CD4-positive, CD25-positive, alpha-beta regulatory T cell (primary cell): ENCODE measurements around the gene RCAN3. TPM values are rescaled to one million over a fixed set of nuclear protein-coding genes. Genes with fewer than 3 reads are reported as not detected.

Source experiments
- ATAC-seq, 2 donors: fragments of 150-1000 bp; cut with Tn5 transposase; one replicate each; pipeline ENCODE4 v1.10.0; 2021; ENCODE audit warnings: low read depth in 2 of 2, moderate number of reproducible peaks in 2 of 2, moderate library complexity in 1 of 2
- DNase-seq, 3 donors: peaks; one replicate each; pipeline versions ENCODE4 v3.0.0 to v3.0.0-alpha.2; 2012 to 2022; ENCODE audit warnings: mixed read lengths in 1 of 3
- H3K27ac ChIP-seq: one replicate; pipeline ENCODE4 v1.7.0; 2013; ENCODE audit warnings: mild to moderate bottlenecking, low read length; ENCODE audit not compliant: insufficient read depth, poor library complexity, severe bottlenecking
- H3K27me3 ChIP-seq: one replicate; pipeline ENCODE4 v1.7.0; 2013; ENCODE audit warnings: low read length; ENCODE audit not compliant: control insufficient read depth, insufficient read depth
- H3K36me3 ChIP-seq: one replicate; pipeline ENCODE4 v1.7.0; 2013; ENCODE audit warnings: mild to moderate bottlenecking, low read length, moderate library complexity; ENCODE audit not compliant: control insufficient read depth, insufficient read depth
- H3K4me1 ChIP-seq: 2 replicates; pipeline ENCODE4 v1.7.0; 2013; ENCODE audit warnings: mild to moderate bottlenecking, low read length; ENCODE audit not compliant: insufficient read depth, control insufficient read depth, poor library complexity, severe bottlenecking
- H3K4me3 ChIP-seq: one replicate; pipeline ENCODE4 v1.7.0; 2013; ENCODE audit warnings: low read depth, mild to moderate bottlenecking, low read length, moderate library complexity
- H3K9me3 ChIP-seq, 2 experiments: 1 replicate in 1 of 2; 2 replicates in 1 of 2; pipeline ENCODE4 v1.7.0; 2013; ENCODE audit warnings: low read length in 2 of 2, mild to moderate bottlenecking in 1 of 2, moderate library complexity in 1 of 2; ENCODE audit not compliant: control insufficient read depth in 2 of 2
- H3K27ac Mint-ChIP-seq, 3 donors: one replicate each; pipeline ENCODE4 v1.8.0; 2020 to 2022; ENCODE audit warnings: mild to moderate bottlenecking in 3 of 3, mixed read lengths in 3 of 3, moderate library complexity in 2 of 3
- H3K27me3 Mint-ChIP-seq: one replicate; pipeline ENCODE4 v1.8.0; 2022; ENCODE audit warnings: mild to moderate bottlenecking, mixed read lengths
- H3K36me3 Mint-ChIP-seq: one replicate; pipeline ENCODE4 v1.8.0; 2020; ENCODE audit warnings: mixed read lengths
- H3K4me1 Mint-ChIP-seq, 4 donors: one replicate each; pipeline ENCODE4 v1.8.0; 2020 to 2022; ENCODE audit warnings: mixed read lengths in 4 of 4, mild to moderate bottlenecking in 1 of 4
- H3K4me3 Mint-ChIP-seq, 4 donors: one replicate each; pipeline ENCODE4 v1.8.0; 2020 to 2022; ENCODE audit warnings: mild to moderate bottlenecking in 4 of 4, mixed read lengths in 4 of 4, moderate library complexity in 3 of 4
- H3K9me3 Mint-ChIP-seq, 7 donors: one replicate each; pipeline ENCODE4 v1.8.0; 2020 to 2022; ENCODE audit warnings: mixed read lengths in 7 of 7, mild to moderate bottlenecking in 3 of 7, moderate library complexity in 2 of 7
- polyA plus RNA-seq, 4 donors: library from polyadenylated mRNA; unstranded; fragments of 300-500 nt; fragmentation: Illumina TruSeq; gene quantifications; one replicate each; pipeline ENCODE4 v1.2.3, GENCODE V29; 2021
- total RNA-seq: library from RNA; stranded (reverse); gene quantifications from one replicate; pipeline ENCODE4 v1.2.3, GENCODE V29; 2022

RCAN3 gene
- total and polyA plus RNA-seq, 5 donors from 2014 or later, result 126 to 172 (median 137) TPM

DNA sequence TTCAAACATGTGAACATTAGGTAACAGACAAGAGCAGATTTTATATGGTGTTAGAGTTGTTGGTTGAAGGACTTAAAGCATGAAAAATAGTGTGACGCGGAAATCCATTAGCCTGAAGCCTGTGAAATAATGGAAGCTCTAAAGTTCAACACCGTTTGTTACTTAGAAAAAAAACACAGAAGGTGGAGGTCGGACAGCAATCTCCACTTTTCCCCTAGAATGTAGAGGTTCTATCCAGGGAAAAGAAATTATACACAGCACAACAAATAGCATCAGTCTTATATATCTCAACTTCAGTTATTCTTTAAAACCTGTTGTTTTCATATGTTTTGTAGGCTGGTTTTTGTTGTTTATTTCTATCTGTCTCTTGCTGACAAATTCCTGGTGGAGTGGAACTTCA, 1.9 kb downstream of the RCAN3 start:
- peak overlapping the region; percentile 95 for H3K4me3 ChIP-seq
- peaks cover 4% of the 10 kb centered on the region for H3K36me3 ChIP-seq
- Mint-ChIP-seq H3K27me3 (peaks cover 10% of the 10 kb centered on the region), H3K4me1 (peaks cover 24 to 71% (median 52%) of the 10 kb centered on the region in 4 donors), H3K4me3 (peak overlapping the region; percentile 98 to 100 (median 100)), H3K36me3 (peaks cover 33% of the 10 kb centered on the region), H3K9me3 (peaks cover 0 to 2% (median 0%) of the 10 kb centered on the region in 7 donors), H3K27ac (peak overlapping the region; percentile 92 to 100 (median 99))
- no peak for DNase-seq
- peaks cover 65% of the 10 kb centered on the region for H3K4me1 ChIP-seq
- no peak for ATAC-seq
- no peaks in the 10 kb centered on the region for H3K9me3 ChIP-seq
- H3K27ac ChIP-seq, result peak overlapping the region; percentile 97
- H3K27me3 ChIP-seq, result no peaks in the 10 kb centered on the region

DNA sequence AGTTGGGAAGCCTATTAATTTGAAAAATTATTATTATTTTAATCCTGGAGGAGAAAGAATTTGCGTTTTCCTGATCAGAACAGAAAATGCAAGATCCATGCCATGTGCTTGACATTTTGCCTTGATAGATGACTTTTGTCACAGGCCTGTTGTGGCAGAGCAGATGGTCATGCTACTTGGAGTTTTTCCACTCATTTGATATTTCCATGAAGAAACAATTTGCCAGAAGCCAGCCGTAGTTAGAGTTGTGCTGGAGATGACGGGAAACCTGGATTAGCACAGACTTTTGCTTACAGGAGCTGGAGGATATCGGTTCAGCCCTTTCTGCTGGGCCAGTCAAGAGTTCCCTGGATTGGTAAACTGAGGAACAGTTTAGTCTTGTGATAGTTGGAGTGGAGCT, 3.2 kb downstream of the RCAN3 start:
- peaks cover 70% of the 10 kb centered on the region for H3K4me1 ChIP-seq
- H3K27me3 ChIP-seq, result no peaks in the 10 kb centered on the region
- peak overlapping the region; percentile 95 for H3K4me3 ChIP-seq
- Mint-ChIP-seq H3K27me3 (peaks cover 6% of the 10 kb centered on the region), H3K36me3 (peaks cover 45% of the 10 kb centered on the region), H3K9me3 (peaks cover 0 to 2% (median 0%) of the 10 kb centered on the region in 7 donors), H3K4me1 (peaks cover 37 to 72% (median 55%) of the 10 kb centered on the region in 4 donors), H3K4me3 (peak overlapping the region; percentile 82 to 99 (median 92)), H3K27ac (peak overlapping the region; percentile 82 to 98 (median 92))
- H3K27ac ChIP-seq, result peak overlapping the region; percentile 97
- DNase-seq (peak in 1 of 3 donors; percentile 28), ATAC-seq (no peak)
- H3K9me3 ChIP-seq, result no peaks in the 10 kb centered on the region
- peaks cover 9% of the 10 kb centered on the region for H3K36me3 ChIP-seq

- H3K4me3 ChIP-seq, result peak overlapping the region; percentile 95
These were observed 4.2 kb downstream of the RCAN3 start for GRCh38 chr1:24506691-24507381.

DNA sequence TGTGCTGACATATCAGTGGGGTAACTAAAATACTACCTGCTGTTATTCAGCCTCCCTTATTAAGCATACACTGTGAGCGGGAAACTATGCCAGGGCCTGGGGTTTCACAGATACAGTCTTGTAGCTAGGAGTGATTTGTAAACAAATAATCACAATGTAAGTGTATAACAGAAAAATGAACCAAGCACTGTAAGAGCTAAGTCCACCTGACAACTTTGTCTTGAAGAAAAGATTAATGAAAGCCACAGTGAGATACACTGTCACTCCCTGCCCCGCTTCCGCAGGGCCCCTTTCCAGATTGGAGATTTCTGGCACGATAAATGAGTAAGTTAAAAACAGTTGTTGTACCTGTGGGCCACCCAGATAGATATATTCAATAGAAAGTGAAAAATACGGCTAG, 4.8 kb downstream of the RCAN3 start:
- H3K4me1 Mint-ChIP-seq, result peaks cover 37 to 74% (median 57%) of the 10 kb centered on the region in 4 donors
- peak overlapping the region; percentile 88 to 99 (median 92) for H3K4me3 Mint-ChIP-seq
- Histone ChIP-seq H3K4me1 (peaks cover 72% of the 10 kb centered on the region), H3K36me3 (peaks cover 18% of the 10 kb centered on the region), H3K27me3 (no peaks in the 10 kb centered on the region), H3K4me3 (peak overlapping the region; percentile 95), H3K9me3 (no peaks in the 10 kb centered on the region), H3K27ac (peak overlapping the region; percentile 97)
- peaks cover under 1% of the 10 kb centered on the region for H3K27me3 Mint-ChIP-seq
- peak overlapping the region; percentile 92 to 100 (median 98) for H3K27ac Mint-ChIP-seq
- H3K36me3 Mint-ChIP-seq, result peaks cover 54% of the 10 kb centered on the region
- peaks cover 0 to 2% (median 0%) of the 10 kb centered on the region in 7 donors for H3K9me3 Mint-ChIP-seq
- DNase-seq (peak; percentile 31 to 59 (median 37)), ATAC-seq (peak in 1 of 2 donors; percentile 8)

More at GRCh38 chr1:24506691-24507381, 4.2 kb downstream of the RCAN3 start:
- Mint-ChIP-seq H3K4me1 (peaks cover 37 to 72% (median 55%) of the 10 kb centered on the region in 4 donors), H3K4me3 (peak overlapping the region; percentile 88 to 99 (median 92)), H3K27me3 (peaks cover 6% of the 10 kb centered on the region), H3K9me3 (peaks cover 0 to 2% (median 0%) of the 10 kb centered on the region in 7 donors), H3K27ac (peak overlapping the region; percentile 92 to 100 (median 98)), H3K36me3 (peaks cover 52% of the 10 kb centered on the region)
- Histone ChIP-seq H3K36me3 (peaks cover 13% of the 10 kb centered on the region), H3K27ac (peak overlapping the region; percentile 97), H3K9me3 (no peaks in the 10 kb centered on the region), H3K27me3 (no peaks in the 10 kb centered on the region), H3K4me1 (peaks cover 70% of the 10 kb centered on the region)
- peak in 1 of 2 donors; percentile 1 for ATAC-seq
- peak in 2 of 3 donors; percentile 80 to 81 for DNase-seq

DNA sequence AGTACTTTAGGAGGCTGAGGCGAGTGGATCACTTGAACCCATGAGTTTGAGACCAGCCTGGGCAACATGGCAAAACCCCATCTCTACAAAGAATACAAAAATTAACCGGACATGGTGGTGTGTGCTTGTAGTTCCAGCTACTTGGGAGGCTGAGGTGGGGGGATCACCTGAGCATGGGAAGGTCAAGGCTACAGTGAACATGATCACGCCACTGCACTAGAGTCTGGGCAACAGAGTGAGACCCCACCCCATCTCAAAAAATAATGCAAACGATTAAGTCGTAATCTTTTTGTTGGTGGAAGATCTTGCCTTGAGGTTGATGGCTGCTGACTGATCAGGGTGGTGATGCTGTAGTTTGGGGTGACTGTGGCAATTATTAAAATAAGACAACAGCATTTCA, 6.3 kb downstream of the RCAN3 start:
- Histone ChIP-seq H3K9me3 (no peaks in the 10 kb centered on the region), H3K27me3 (no peaks in the 10 kb centered on the region), H3K4me3 (peak overlapping the region; percentile 95), H3K4me1 (peaks cover 86% of the 10 kb centered on the region), H3K36me3 (peaks cover 19% of the 10 kb centered on the region), H3K27ac (peak overlapping the region; percentile 97)
- Mint-ChIP-seq H3K4me3 (peak overlapping the region; percentile 76 to 99 (median 90)), H3K9me3 (peaks cover 0 to 2% (median 0%) of the 10 kb centered on the region in 7 donors), H3K27me3 (no peaks in the 10 kb centered on the region), H3K36me3 (peaks cover 48% of the 10 kb centered on the region), H3K4me1 (peaks cover 42 to 86% (median 65%) of the 10 kb centered on the region in 4 donors), H3K27ac (peak overlapping the region; percentile 92 to 100 (median 98))
- ATAC-seq, result no peak
- no peak for DNase-seq

- peaks cover 52% of the 10 kb centered on the region for H3K36me3 Mint-ChIP-seq
- Histone ChIP-seq H3K9me3 (no peaks in the 10 kb centered on the region), H3K4me1 (peaks cover 82% of the 10 kb centered on the region), H3K27ac (peak overlapping the region; percentile 52), H3K36me3 (peaks cover 57% of the 10 kb centered on the region), H3K27me3 (no peaks in the 10 kb centered on the region), H3K4me3 (peak overlapping the region; percentile 58)
- H3K9me3 Mint-ChIP-seq, result peaks cover 0 to 2% (median 0%) of the 10 kb centered on the region in 7 donors
- H3K27ac Mint-ChIP-seq, result peak overlapping the region; percentile 53 to 97 (median 70)
- ATAC-seq (no peak), DNase-seq (no peak)
- H3K27me3 Mint-ChIP-seq, result no peaks in the 10 kb centered on the region
- H3K4me3 Mint-ChIP-seq, result peak overlapping the region; percentile 71 to 80 (median 74)
- peaks cover 42 to 90% (median 75%) of the 10 kb centered on the region in 4 donors for H3K4me1 Mint-ChIP-seq
These were observed 11.1 kb downstream of the RCAN3 start for GRCh38 chr1:24513706-24514105.

DNA sequence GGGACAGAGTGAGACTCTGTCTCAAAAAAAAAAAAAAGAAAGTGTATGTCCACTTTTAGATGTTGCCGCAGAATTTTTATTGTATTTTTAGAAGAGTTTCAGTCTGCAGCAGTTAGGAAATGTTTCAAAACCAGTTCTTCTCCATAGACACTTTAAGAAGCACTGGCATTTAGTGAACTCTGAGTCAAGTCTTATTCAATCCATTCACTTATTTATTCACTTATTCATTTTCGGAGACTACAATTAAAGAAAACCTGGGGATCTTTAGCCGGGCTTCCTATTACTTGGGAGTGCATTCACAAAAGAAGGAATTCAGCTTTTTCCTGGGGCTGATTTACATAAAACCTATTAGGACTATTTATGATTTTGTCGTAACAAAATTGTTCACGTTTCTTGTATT, 12.3 kb downstream of the RCAN3 start:
- Histone ChIP-seq H3K4me1 (peaks cover 76% of the 10 kb centered on the region), H3K4me3 (peak overlapping the region; percentile 47), H3K27me3 (no peaks in the 10 kb centered on the region), H3K36me3 (peaks cover 57% of the 10 kb centered on the region), H3K9me3 (no peaks in the 10 kb centered on the region), H3K27ac (peak overlapping the region; percentile 30)
- peak overlapping the region; percentile 31 to 76 (median 70) for H3K4me3 Mint-ChIP-seq
- H3K36me3 Mint-ChIP-seq, result peaks cover 47% of the 10 kb centered on the region
- H3K27me3 Mint-ChIP-seq, result no peaks in the 10 kb centered on the region
- peak overlapping the region; percentile 53 to 97 (median 70) for H3K27ac Mint-ChIP-seq
- ATAC-seq, result no peak
- peaks cover 0 to 2% (median 0%) of the 10 kb centered on the region in 7 donors for H3K9me3 Mint-ChIP-seq
- peaks cover 40 to 90% (median 72%) of the 10 kb centered on the region in 4 donors for H3K4me1 Mint-ChIP-seq
- DNase-seq, result no peak
